Neutrophil (primary cell): ENCODE results near the gene DDX19B.
"Not testable (repeated sequence)": the region's sequence is repeated elsewhere in the genome, so short reads cannot be mapped to it uniquely, and the experiment has no call there.

ENCODE experiments used
- H3K27ac ChIP-seq: fragments of 200-600 bp; sonication (generic); 2 replicates; pipeline ENCODE4 v1.5.1; 2016; ENCODE audit warnings: mild to moderate bottlenecking, moderate library complexity
- H3K27me3 ChIP-seq: fragments of 200-600 bp; sonication (generic); 2 replicates; pipeline ENCODE4 v1.6.0; 2016; ENCODE audit warnings: mild to moderate bottlenecking
- H3K36me3 ChIP-seq: fragments of 200-600 bp; sonication (generic); 2 replicates; pipeline ENCODE4 v1.5.1; 2017
- H3K4me1 ChIP-seq, 2 experiments: fragments of 200-600 bp in 1 of 2; sonication (generic) in 1 of 2; 1 replicate in 1 of 2; 2 replicates in 1 of 2; pipeline versions ENCODE4 v1.5.1 to v1.6.1; 2013 to 2016; ENCODE audit warnings: low read depth in 1 of 2, low read length in 1 of 2, mild to moderate bottlenecking in 1 of 2, moderate library complexity in 1 of 2; ENCODE audit not compliant: control insufficient read depth in 1 of 2, insufficient read depth in 1 of 2
- H3K4me3 ChIP-seq, 2 experiments: fragments of 200-600 bp in 1 of 2; sonication (generic) in 1 of 2; 1 replicate in 1 of 2; 2 replicates in 1 of 2; pipeline ENCODE4 v1.5.1; 2013 to 2016; ENCODE audit warnings: low read depth in 1 of 2, low read length in 1 of 2, mild to moderate bottlenecking in 1 of 2, moderate library complexity in 1 of 2
- H3K9me3 ChIP-seq: fragments of 200-600 bp; sonication (generic); 2 replicates; pipeline ENCODE4 v1.5.1; 2016
- TF ChIP-seq, protein P1 (sequence below): fragments of 200-600 bp; sonication (generic); IDR thresholded peaks from 2 replicates; pipeline ENCODE4 v1.5.1; 2016; ENCODE audit warnings: antibody characterized with exemption

Gene DDX19B

DNA sequence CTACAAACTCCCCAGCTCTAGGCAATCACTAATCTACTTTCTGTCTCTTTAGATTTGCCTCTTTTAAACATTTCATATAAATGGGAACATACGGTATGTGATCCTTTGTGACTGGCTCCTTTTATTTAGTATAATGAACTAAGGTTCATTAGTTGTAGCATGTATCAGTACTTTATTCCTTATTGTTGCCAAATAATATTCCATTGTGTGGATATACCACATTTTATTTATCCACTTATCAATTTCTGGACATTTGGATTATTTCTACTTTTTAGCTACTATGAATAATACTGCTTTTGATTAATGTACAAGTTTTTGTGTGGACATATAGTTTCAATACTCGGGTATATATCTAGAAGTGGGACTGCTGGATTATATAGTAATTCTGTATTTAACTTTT is 7.9 kb downstream of the DDX19B start:
- Histone ChIP-seq H3K36me3 (no peaks in the 10 kb centered on the region), H3K4me3 (no peak overlapping the region), H3K27me3 (no peaks in the 10 kb centered on the region), H3K9me3 (no peaks in the 10 kb centered on the region), H3K4me1 (no peaks in the 10 kb centered on the region), H3K27ac (no peak overlapping the region)
- TF ChIP-seq, protein P1, sequence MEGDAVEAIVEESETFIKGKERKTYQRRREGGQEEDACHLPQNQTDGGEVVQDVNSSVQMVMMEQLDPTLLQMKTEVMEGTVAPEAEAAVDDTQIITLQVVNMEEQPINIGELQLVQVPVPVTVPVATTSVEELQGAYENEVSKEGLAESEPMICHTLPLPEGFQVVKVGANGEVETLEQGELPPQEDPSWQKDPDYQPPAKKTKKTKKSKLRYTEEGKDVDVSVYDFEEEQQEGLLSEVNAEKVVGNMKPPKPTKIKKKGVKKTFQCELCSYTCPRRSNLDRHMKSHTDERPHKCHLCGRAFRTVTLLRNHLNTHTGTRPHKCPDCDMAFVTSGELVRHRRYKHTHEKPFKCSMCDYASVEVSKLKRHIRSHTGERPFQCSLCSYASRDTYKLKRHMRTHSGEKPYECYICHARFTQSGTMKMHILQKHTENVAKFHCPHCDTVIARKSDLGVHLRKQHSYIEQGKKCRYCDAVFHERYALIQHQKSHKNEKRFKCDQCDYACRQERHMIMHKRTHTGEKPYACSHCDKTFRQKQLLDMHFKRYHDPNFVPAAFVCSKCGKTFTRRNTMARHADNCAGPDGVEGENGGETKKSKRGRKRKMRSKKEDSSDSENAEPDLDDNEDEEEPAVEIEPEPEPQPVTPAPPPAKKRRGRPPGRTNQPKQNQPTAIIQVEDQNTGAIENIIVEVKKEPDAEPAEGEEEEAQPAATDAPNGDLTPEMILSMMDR: no peak

DNA sequence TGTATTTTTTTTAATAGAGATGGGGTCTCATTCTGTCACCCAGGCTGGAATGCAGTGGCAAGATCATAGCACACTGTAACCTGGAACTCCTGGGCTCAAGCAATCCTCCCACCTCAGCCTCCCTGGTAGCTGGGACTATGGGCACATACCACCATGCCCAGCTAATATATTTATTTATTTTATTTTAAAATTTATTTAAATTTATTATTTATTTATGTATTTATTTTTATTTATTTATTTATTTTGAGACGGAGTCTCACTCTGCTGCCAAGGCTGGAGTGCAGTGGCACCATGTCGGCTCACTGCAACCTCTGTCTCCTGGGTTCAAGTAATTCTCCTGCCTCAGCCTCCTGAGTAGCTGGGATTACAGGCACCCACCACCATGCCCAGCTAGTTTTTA is 8.7 kb downstream of the DDX19B start:
- H3K27ac ChIP-seq, H3K27me3 ChIP-seq, H3K9me3 ChIP-seq: not testable (repeated sequence)

GRCh38 chr16:70320121-70320520 is 21.1 kb downstream of the DDX19B start:
- no peaks in the 10 kb centered on the region for H3K27me3 ChIP-seq
- H3K9me3 ChIP-seq: no peaks in the 10 kb centered on the region
- H3K36me3 ChIP-seq: peaks cover 71% of the 10 kb centered on the region
- TF ChIP-seq, protein P1: no peak
- no peaks in the 10 kb centered on the region for H3K4me1 ChIP-seq
- H3K4me3 ChIP-seq: no peak overlapping the region
- H3K27ac ChIP-seq: no peak overlapping the region

More for the DNA sequence above, 8.7 kb downstream of the DDX19B start:
- H3K4me3 ChIP-seq, H3K4me1 ChIP-seq, H3K36me3 ChIP-seq: not testable (repeated sequence)

- Histone ChIP-seq H3K4me3 (no peak overlapping the region), H3K4me1 (no peaks in the 10 kb centered on the region), H3K36me3 (peaks cover 81% of the 10 kb centered on the region), H3K27me3 (no peaks in the 10 kb centered on the region), H3K9me3 (no peaks in the 10 kb centered on the region), H3K27ac (no peak overlapping the region)
- TF ChIP-seq, protein P1: no peak
Observed at GRCh38 chr16:70324998-70325747, 26.2 kb downstream of the DDX19B start.

- Histone ChIP-seq H3K4me3 (no peak overlapping the region), H3K9me3 (no peaks in the 10 kb centered on the region), H3K36me3 (peaks cover 90% of the 10 kb centered on the region), H3K4me1 (no peaks in the 10 kb centered on the region), H3K27me3 (no peaks in the 10 kb centered on the region), H3K27ac (no peak overlapping the region)
- TF ChIP-seq, protein P1: no peak
Observed at GRCh38 chr16:70331091-70331490, 32.1 kb downstream of the DDX19B start.

GRCh38 chr16:70331588-70332358 is 32.8 kb downstream of the DDX19B start:
- Histone ChIP-seq H3K9me3 (no peaks in the 10 kb centered on the region), H3K36me3 (peaks cover 89% of the 10 kb centered on the region), H3K4me1 (no peaks in the 10 kb centered on the region), H3K27me3 (no peaks in the 10 kb centered on the region), H3K27ac (no peak overlapping the region), H3K4me3 (no peak overlapping the region)
- TF ChIP-seq, protein P1: no peak

GRCh38 chr16:70332728-70333127 is 33.7 kb downstream of the DDX19B start:
- H3K27ac ChIP-seq, H3K4me3 ChIP-seq, H3K9me3 ChIP-seq, H3K27me3 ChIP-seq, H3K4me1 ChIP-seq: not testable (repeated sequence)
- H3K36me3 ChIP-seq: peaks cover 80% of the 10 kb centered on the region
